ENCODE results near the gene MPV17L2.
A peak's percentile ranks its signal among the peaks of the same experiment; 100 is the strongest.
"Not testable (repeated sequence)": the region's sequence is repeated elsewhere in the genome, so short reads cannot be mapped to it uniquely, and the experiment has no call there.

MPV17L2 gene

GRCh38 chr19:18192673-18193387, at the start of gene MPV17L2:
Gene MPV17L2 (plus strand): TSS chr19:18193218. CDS start chr19:18193282, 64 bp downstream.
- peak; percentile 99 for DNase-seq

GRCh38 chr19:18143902-18144301, 49.1 kb upstream of the MPV17L2 start:
- DNase-seq: no peak

GRCh38 chr19:18144361-18144760, 48.7 kb upstream of the MPV17L2 start:
- no peak for DNase-seq

GRCh38 chr19:18144906-18145305, 48.1 kb upstream of the MPV17L2 start:
- DNase-seq: no peak

- DNase-seq: no peak
Measured at GRCh38 chr19:18145391-18145999, 47.5 kb upstream of the MPV17L2 start.

- DNase-seq: no peak
Measured at GRCh38 chr19:18147396-18147795, 45.6 kb upstream of the MPV17L2 start.

GRCh38 chr19:18149596-18149975, 43.4 kb upstream of the MPV17L2 start:
- DNase-seq: no peak

GRCh38 chr19:18150776-18151624, 42.0 kb upstream of the MPV17L2 start:
- no peak for DNase-seq

GRCh38 chr19:18152442-18152816, 40.6 kb upstream of the MPV17L2 start:
- peak; percentile 98 for DNase-seq

- DNase-seq: peak; percentile 100
Measured at GRCh38 chr19:18152817-18153555, 40.0 kb upstream of the MPV17L2 start, which contains the start of gene PIK3R2. Gene PIK3R2 (plus strand): TSS chr19:18153163. CDS start chr19:18155880, 2,717 bp downstream.

- DNase-seq: peak; percentile 21
Measured at GRCh38 chr19:18153556-18154134, 39.4 kb upstream of the MPV17L2 start.

- no peak for DNase-seq
Measured at GRCh38 chr19:18155095-18156087, 37.6 kb upstream of the MPV17L2 start.

GRCh38 chr19:18156268-18156667, 36.8 kb upstream of the MPV17L2 start:
- DNase-seq: no peak

- DNase-seq: no peak
Measured at GRCh38 chr19:18156841-18157464, 36.1 kb upstream of the MPV17L2 start.

GRCh38 chr19:18157465-18158063, 35.5 kb upstream of the MPV17L2 start:
- no peak for DNase-seq

- no peak for DNase-seq
Measured at GRCh38 chr19:18158467-18158866, 34.6 kb upstream of the MPV17L2 start.

GRCh38 chr19:18159059-18159616, 33.9 kb upstream of the MPV17L2 start:
- DNase-seq: not testable (repeated sequence)

- no peak for DNase-seq
Measured at GRCh38 chr19:18159810-18160209, 33.2 kb upstream of the MPV17L2 start.

- DNase-seq: no peak
Measured at GRCh38 chr19:18160493-18160970, 32.5 kb upstream of the MPV17L2 start.
